ENCODE results near the gene TASOR2. TPM values are rescaled to one million over a fixed set of nuclear protein-coding genes. Genes with fewer than 3 reads are reported as not detected.

Gene TASOR2
- total RNA-seq, 1 experiment from 2014 or later = 72.6 TPM

Other genes starting within 250 kb of the TASOR2 start
- gene CALML5, start 185.3 kb upstream of the TASOR2 start, total RNA-seq (2014; rRNA removed; shearing (Covaris generic)) = 1.4 TPM in 1 of 2 replicates, not detected in the other
- gene CALML3, start 159.9 kb upstream of the TASOR2 start, total RNA-seq (2014; rRNA removed; shearing (Covaris generic)) = not detected in 2 replicates
- 17.4 and 19.4 TPM in 2 replicates for gene ASB13, start 18.2 kb upstream of the TASOR2 start, total RNA-seq (2014; rRNA removed; shearing (Covaris generic))
- gene GDI2, start 128.6 kb downstream of the TASOR2 start, total RNA-seq (2014; rRNA removed; shearing (Covaris generic)) = 395 and 405 TPM in 2 replicates
- gene ANKRD16, start 205.1 kb downstream of the TASOR2 start, total RNA-seq (2014; rRNA removed; shearing (Covaris generic)) = 10.1 and 13.5 TPM in 2 replicates
- 66.5 and 77.0 TPM in 2 replicates for gene FBH1, start 205.4 kb downstream of the TASOR2 start, total RNA-seq (2014; rRNA removed; shearing (Covaris generic))